NCI-H187 (cell line): ENCODE results near the gene GOLGA6L10.
"Not testable (repeated sequence)": the region's sequence is repeated elsewhere in the genome, so short reads cannot be mapped to it uniquely, and the experiment has no call there.

Experiments used
- DNase-seq, 2 experiments: peaks; one replicate each; lab custom pipeline; 2025; lab: John Stamatoyannopoulos, UW

GOLGA6L10 gene

DNA sequence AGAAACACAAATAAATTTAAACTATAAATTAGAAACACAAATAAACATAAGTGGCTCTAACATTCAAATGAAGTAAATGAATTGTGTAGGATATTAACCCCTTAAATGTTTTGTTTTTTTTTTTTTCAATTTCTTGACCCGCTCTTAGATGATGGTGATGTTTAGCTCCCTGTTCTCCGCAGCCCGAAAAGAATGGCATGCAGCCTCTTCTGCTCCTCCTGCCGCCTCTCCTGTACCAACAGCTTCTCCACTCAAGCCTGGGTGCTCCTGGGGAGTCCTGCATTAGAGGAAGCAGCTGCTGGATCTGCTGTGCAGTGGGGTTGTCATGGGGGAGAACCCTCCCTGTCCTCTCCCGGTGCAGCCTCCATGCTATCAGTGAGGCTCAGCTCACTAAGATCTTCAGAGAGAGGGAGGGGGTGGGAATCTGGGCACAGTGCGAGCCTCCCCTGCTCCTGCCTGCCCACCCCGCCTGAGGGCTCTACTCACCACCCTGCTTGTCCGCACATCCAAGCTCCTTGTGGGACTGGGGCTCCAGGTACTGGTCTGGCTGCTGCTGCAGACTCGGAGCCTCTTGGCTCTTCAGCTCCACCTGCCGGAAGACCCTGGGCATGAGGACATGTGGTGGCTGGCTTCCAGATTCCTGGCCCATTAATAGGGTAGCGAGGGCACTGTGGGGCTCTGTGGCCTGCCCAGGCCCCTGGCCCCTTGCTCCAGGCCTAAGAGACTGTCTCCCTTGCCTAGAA is 6.5 kb downstream of the GOLGA6L10 start:
- not testable (repeated sequence) for DNase-seq

DNA sequence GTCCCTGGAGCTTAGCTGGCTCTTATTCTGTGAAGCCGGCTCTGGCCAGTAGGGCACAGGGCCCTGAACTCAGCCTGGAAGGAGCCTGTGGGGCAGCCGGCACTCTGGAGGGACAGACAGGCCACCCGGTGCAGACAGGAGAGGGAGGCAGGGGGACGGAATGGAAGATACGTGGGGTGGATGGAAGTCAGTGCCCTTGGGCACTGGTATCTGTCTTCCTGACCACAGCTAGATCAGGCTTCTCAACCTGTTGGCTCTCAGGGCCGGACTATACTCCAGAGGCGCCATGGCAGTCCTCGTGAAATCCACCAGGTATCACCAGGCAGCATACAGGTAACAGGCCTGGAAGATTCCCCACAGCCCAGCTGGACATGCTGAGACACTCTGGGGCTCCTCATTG is 10.7 kb downstream of the GOLGA6L10 start:
- DNase-seq: not testable (repeated sequence)

DNA sequence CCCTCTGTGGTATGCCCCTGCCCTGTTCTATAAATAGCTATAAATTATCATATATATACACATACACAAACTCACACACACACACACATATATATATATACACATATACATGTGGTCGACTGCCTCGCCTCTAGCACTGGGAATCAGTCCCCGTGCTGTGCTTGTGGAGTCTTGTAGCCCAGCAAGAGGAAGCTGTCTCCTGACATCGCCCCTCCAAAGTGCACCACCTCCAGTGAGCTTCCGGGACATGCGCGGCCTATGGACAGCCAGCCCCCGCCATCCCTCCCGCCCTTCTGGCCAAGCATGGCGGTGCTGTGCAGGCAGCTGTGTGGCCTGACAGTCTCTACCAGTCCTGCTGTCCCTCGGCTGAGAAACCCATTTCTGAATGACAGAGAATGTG is 11.2 kb downstream of the GOLGA6L10 start:
- DNase-seq: not testable (repeated sequence)

DNA sequence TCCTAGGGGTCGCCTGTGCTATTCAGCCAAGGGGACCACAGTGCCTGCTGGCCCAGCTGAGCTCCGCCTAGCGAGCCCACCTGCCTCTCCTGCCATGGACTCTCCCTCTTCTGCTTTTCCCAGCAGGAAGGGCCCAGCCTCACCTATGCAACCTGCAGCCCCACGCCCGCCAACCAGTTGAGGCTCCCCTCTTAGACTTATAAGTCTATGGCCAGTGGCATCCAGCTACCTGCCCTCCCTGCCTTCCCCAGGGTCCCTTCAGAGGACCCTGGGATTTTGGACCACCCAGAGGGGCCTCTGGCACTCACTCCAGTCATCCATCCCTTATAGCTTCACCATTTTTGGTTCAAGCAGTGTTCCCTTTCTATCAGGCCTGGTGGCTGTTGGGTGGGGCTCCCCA is 12.2 kb downstream of the GOLGA6L10 start:
- DNase-seq: not testable (repeated sequence)

DNA sequence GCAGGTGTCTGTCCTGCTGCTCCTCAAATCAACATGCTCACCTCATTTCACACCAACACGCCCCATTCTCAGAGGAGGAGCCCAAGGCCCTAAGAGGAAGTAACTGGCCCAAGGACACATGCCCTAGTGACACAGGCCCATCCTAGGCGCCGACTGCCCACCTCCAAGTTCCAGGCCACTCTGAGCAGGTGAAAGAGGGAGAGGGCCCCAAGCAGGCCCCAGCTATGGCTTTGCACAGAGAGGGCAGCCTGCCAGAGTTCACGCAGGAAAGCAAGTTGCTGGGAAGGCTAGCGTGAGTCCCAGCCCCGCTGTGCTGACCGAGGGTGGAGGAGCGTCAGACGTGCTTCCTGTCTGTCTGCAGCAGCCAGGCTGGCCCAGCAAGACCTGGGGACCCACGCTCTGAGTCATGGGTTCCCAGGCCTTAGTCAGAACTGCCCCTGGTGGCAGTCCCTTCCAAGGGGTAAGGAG is 13.1 kb downstream of the GOLGA6L10 start:
- not testable (repeated sequence) for DNase-seq

DNA sequence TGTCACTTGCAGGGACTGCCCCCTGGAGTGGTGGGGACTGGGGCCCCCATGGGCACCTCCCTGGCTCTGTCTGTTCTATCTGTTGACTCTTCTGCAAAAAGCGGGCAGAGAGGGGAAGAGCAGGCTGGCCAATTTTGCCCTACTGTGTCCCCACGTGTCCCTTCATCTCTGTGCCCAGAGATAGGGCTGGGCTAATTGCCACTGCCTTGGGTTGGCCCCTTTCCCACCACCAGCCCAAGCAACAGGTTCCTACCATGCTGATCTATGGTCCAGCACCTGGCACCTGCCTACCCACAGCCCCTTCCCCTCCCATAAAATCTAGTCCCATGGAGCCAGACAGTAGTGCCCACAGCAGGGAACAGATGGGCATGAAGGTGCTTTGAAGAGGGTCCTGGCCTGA is 14.3 kb downstream of the GOLGA6L10 start:
- DNase-seq: not testable (repeated sequence)

DNA sequence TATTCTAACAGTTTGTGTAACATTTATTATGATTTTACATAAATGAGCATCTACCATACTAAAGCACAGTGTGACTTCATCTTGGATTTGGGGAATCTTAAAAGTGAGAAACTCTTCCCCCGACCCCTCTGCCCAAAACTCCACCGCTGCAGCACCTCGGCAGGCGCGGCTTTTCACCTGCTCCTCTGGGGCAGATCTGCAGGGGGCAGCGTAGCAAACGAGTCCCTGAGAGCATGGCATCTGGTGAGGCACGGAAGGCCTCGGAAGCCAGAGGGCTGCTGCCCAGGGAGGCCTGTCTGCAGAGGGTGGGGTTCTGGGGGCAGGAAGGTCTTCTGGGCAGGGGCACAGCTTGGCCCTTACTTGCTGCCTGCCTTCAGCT is 14.7 kb downstream of the GOLGA6L10 start:
- DNase-seq: not testable (repeated sequence)

DNA sequence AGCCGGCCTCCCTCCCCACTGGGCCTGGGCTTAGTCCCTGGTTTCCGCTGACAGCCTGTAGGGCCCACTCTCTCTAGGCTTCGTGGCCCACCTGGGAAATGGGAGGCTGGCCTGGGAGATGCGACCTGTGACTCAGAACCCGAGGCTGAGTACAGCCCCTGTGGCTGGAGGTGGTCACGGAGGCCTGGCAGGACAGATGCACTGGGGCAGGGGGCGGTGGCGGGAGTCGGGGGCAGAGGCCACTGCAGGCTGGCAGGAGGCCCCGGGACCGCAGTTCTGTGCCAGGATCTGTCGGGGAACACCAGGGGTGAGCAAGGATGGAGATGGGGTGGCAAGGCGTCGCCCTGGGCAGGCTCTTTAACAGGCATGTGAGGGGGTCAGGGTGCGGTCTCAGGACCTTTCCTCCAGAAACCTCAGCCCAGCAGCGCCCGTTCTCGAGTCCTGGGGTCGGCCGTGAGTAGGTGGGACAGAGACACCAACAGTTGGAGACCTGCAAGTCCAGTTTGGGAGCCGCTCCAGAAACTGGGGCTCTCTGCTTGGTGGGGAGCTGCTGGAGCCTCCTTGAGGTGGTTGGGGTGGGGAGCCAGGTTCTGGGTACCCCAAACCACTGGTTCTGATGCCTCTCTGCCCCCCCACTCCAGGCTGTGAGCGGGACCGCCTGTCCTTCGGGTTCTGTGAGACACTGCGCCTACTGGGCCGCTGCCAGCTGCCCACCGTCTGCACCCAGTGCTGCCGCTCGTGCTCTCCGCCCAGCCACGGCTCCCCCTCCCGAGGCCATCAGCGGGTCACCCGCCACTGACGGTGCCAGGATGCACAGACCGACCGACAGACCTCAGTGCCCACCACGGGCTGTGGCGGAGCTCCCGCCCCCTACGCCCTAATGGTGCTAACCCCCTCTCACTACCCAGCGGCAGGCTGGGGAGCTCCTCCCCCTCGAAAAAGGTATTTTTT is 15.4 kb downstream of the GOLGA6L10 start:
- DNase-seq: not testable (repeated sequence)

DNA sequence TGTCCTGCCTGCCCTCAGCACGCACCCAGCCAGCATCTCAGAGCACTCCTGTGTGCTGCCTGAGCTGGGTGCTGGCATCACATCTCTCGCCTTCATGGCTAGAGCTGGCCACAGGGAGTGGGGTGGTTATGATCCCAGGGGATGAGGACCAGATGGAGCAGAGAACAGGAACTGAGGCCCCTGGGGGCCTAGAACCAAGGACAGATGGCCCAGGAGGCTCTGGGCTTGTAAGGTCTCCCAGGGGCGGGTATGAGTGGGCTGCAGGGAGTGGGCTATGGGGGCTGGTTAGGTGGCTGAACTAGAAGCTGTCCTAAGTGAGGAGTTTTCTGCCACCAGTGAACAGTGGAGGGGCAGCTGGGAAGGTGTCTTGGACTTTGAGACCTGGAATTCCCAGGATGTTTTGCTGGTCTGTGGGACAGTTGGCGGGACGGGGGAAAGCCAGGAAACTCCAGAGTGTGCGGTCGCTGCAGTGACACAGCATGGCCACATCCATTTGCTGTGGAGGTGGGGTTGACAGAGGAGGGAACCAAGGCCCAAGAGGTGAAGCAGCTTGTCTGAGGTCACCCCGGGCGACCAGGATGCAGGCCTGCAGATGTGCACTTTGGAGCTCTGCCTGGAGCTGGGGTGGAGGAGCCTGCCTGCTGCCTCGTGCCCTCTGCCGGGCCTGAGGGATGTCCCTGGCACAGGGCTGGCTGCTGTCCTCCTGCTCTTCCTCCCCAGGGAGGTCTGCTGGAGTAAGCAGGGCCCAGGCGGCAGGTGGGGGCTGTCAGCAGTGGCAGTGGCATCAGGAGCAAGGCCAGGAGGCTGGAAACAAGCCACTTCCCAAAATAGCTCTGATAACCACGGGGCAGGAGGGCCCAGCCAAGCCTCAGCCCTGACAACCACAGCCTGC is 16.3 kb downstream of the GOLGA6L10 start:
- DNase-seq: not testable (repeated sequence)

DNA sequence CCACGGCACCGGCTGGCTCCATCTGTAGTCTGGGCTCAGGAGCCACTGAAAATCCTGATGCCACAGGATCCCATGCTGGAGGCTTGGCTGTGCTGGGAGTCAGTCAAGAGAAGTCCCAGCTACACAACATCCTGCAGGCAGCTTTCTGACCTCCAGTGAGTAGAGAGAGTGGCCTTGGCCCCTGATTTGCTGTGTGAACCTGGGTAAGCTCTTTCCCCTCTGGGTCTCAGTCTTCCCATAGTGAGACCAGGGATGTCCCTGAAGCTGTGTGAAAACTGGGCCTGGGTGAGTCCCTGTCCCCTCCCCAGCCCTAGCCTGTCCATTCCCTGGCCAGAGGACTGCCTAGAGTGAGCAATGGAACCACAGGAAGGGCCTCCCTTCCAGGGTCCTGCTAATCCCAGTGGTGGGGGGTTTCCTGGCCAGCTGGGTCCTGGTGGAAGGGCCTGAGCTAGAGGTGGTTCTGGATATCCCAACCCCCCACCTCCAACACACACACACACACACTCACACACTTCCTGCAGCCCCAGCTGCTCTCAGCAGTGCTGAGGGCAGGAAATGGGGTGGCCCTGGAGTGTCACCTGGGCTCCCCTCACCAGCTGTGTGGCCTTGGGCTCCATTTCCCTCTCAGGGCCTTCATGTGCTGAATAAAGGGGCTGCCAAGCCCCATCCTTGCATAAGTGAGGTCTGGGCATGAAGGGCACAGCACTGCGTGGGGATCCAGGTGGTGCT is 17.5 kb downstream of the GOLGA6L10 start:
- not testable (repeated sequence) for DNase-seq

DNA sequence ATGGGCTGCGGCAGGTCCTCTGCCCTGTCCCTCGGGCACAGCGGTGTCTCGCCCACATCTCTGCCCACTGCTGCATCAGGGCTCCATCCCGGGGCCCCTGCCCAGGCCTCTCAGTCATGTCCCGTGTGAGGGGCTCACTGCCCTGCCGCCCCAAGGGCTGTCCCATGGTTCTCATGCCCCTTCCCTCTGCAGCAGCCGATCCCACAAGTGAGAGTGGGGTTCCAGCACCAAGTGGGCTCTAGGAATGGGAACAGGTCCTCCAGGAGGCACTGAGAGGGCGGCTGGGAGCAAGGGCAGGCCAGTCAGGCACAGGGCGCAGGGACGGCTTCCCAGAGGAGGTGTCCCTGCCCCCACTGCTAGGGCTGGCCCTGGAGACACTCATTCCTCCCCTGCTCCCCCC is 18.4 kb downstream of the GOLGA6L10 start:
- not testable (repeated sequence) for DNase-seq

DNA sequence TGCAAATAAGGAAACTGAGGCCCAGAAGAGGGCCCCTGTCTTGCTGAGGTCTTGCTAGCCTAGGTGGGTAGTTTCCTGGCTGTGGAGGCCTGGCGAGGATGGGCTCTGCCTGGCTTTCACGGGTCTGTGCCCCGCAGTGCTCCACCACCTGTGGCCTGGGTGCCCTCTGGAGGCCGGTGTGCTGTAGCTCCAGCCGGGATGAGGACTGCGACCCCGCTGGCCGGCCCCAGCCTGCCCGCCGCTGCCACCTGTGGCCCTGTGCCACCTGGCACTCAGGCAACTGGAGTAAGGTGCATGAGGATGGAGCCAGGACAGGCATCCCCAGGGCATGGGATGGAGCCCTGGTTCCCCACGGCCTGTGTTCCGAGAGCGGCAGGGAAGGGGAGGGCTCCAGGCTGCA is 20.2 kb downstream of the GOLGA6L10 start:
- not testable (repeated sequence) for DNase-seq

DNA sequence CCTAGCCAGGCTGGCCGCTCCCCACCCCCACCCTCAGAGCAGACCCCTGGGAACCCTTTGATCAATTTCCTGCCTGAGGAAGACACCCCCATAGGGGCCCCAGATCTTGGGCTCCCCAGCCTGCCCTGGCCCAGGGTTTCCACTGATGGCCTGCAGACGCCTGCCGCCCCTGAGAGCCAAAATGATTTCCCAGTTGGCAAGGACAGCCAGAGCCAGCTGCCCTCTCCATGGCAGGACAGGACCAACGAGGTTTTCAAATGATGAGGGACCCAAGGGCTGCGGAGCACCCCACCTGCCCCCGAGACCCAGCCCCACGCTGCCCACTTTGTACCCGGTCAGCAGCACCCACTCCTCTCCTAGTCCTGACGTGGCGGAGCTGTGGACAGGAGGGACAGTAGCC is 21.9 kb downstream of the GOLGA6L10 start:
- DNase-seq: not testable (repeated sequence)

DNA sequence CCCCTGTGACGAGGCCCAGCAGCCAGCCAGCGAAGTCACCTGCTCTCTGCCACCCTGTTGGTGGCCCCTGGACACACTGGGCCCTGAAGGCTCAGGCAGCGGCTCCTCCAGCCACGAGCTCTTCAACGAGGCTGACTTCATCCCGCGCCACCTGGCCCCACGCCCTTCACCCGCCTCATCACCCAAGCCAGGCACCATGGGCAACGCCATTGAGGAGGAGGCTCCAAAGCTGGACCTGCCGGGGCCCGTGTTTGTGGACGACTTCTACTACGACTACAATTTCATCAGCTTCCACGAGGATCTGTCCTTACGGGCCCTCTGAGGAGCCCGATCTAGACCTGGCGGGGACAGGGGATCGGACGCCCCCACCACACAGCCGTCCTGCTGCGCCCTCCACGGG is 22.4 kb downstream of the GOLGA6L10 start:
- not testable (repeated sequence) for DNase-seq

DNA sequence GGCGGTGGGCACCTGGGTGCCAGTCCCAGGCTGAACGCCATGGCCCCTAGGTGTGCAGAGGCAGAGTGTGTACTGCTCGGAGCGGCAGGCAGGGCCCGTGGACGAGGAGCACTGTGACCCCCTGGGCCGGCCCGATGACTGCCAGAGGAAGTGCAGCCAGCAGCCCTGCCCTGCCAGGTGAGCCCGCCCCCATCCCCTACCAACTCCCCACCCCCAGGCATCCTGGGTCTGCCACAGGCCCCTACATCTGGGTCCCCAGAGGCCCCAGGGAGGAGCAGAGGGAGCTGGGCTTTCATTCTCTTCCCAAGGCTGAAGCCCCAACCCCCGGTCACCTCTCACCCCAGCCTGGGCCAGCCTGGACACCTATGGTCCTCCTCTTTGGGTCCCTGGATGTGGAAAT is 23.6 kb downstream of the GOLGA6L10 start:
- not testable (repeated sequence) for DNase-seq

DNA sequence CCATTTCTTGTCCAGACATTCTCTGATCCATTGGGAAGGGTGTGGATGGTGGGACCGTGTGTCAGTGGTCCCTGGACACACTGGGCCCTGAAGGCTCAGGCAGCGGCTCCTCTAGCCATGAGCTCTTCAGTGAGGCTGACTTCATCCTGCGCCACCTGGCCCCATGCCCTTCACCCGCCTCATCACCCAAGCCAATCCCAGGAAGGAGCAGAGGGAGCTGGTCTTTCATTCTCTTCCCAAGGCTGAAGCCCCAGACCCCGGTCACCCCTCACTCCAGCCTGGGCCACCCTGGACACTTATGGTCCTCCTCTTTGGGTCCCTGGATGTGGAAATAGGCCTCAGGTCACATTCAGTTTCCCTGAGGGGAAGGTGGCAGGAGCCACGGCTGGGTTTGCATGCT is 24.4 kb downstream of the GOLGA6L10 start:
- DNase-seq: not testable (repeated sequence)

DNA sequence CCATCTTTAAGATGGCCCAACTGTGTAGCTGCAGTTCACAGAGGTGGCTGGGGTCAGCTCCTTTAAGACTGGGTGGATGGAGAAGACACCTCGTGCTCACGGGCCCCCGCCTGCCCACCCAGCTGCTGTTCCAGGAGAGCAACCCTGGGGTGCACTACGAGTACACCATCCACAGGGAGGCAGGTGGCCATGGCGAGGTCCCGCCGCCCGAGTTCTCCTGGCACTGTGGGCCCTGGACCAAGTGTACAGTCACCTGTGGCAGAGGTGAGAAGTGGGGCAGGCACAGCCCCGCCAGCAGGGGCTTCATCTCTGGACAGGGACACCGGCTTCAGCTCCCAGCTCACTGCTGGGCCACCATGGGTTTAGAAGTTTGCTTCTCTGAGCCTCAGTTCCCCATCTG is 26.8 kb downstream of the GOLGA6L10 start:
- not testable (repeated sequence) for DNase-seq

DNA sequence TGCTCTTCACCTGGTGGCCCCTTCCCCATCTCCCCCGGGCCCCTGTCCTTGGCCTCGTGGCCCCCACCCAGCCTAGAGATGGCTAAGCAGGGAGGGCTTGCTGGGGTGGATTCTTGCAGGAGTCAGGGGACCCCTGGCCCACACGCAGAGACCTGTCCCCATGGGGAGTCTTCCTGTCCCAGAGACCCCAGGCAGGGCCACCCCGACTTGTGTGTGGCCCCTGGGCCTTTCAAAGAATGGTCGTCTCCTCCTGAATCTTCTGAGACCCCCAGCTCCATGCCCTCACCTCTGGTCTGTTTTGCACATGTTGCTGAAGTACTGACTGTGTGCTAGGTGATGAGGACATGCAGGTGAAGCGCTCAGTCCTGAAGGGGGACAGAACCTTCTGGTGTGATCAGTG is 28.4 kb downstream of the GOLGA6L10 start:
- not testable (repeated sequence) for DNase-seq

DNA sequence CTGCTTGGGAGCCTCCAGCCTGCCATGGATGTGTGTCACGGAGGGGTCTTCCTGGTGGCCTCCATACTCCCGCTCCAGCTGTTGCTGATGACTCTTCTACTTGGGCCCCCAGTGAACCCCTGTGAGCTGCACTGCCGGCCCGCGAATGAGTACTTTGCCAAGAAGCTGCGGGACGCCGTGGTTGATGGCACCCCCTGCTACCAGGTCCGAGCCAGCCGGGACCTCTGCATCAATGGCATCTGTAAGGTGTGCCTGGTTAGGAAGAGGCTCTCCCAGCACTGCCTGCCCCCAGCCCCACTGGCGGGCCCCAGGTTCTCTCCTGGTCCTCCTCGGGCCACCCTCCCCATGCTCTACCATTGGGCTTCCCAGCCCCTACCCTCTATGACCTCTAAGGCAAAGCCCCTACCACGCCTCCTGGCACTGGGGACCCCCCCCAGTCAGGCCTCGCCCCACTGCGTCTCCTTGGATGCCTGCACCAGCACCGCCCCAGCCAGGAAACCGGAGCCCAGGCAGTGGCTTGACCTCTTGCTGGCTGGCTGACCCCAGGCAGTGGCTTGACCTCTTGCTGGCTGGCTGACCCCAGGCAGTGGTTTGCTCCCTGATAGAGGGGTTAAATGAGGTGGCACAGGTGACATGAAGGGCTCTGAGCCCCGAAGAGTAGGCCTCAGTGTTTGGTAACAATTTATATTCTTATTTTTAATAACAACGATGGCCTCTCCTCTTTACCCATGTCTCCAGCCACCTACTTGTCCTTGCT is 29.6 kb downstream of the GOLGA6L10 start:
- not testable (repeated sequence) for DNase-seq

DNA sequence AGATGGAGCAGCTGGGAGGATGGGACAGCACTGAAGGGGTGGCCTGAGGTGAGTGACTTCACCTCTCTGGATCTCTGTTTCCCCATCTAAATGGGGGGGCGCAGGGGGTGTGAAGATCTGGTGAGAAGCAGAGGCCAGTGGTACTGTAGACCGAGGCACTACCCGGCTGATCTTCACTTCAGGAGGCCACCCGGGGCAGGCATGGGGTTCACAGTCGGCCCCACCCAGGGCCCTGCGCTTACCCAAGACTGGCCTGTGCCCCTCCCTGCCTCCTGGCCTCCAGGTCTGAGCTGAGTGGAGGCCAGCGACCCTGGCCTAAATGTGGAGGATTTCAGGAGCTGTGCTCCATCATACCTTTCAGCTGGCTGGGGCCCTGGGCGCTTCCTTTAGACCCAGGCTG is 31.0 kb downstream of the GOLGA6L10 start:
- DNase-seq: not testable (repeated sequence)
